ENCODE measurements around the gene GATAD2A. TPM values are rescaled to one million over a fixed set of nuclear protein-coding genes. Genes with fewer than 3 reads are reported as not detected.
A peak's percentile ranks its signal among the peaks of the same experiment; 100 is the strongest.

Gene GATAD2A
- total and polyA plus RNA-seq, 2 of the 13 experiments (the other 11 are each of a cell fraction or from before 2014, with no cell fraction given) = 16.8 to 28.6 TPM

- no peak for TF ChIP-seq ZBTB43 (CRISPR knock-in tag; conservative IDR thresholded peaks at IDR 0.05)
These were observed 44.3 kb upstream of the GATAD2A start (continued) for GRCh38 chr19:19361075-19361594.

DNA sequence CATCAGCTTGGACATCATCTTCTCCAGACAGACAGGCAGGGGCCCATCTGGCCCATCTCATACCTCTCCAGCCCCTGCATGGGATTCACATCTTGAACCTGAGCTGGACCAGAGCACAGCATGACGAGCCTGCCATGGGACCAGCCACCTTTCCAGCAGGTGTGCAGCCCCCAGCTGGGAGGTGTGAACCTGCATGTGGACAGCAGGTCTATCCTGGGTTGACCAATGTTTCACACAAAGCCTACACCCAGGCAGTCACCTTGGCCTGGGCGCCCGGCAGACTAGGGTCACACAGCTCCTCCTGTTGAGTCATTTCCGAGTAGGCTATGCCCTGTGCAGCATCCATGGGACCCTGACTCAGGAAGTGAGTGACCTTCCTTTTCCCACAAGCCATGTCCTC lies 43.4 kb upstream of the GATAD2A start:
- ATAC-seq = no peak
- CTCF ChIA-PET (ENCODE audit: low intra/inter-chr PET ratio, low total read pairs) = no interaction called here
- FAIRE-seq = no peak

More for the DNA sequence above, 43.4 kb upstream of the GATAD2A start:
- Histone ChIP-seq H4K20me1 (ENCODE audit: insufficient read depth, low read length) (no peaks in the 10 kb centered on the region), H3K27me3 (ENCODE audit: control insufficient read depth in 1 of 2, insufficient read depth in 2 of 2, low read length in 2 of 2) (no peaks in the 10 kb centered on the region), H3K4me1 (ENCODE audit: insufficient read depth, low read length) (peaks cover 36% of the 10 kb centered on the region), H3K4me2 (ENCODE audit: low read depth, low read length) (no peak overlapping the region), H2AFZ (ENCODE audit: low read length) (no peak overlapping the region), H3K9ac (ENCODE audit: insufficient read depth, low read depth, low read length) (no peak overlapping the region), H3K9me3 (ENCODE audit: low read length) (no peaks in the 10 kb centered on the region), H3K36me3 (replicated peaks in 1 of 2; ENCODE audit: control insufficient read depth in 1 of 2, insufficient read depth in 2 of 2, low read length in 2 of 2) (no peaks in the 10 kb centered on the region; a peak in 1 of 5 replicates), H3K27ac (ENCODE audit: extremely low read length, insufficient read depth, low read length) (no peak overlapping the region), H3K4me3 (replicated peaks in 1 of 3; ENCODE audit: insufficient read depth in 1 of 3, low read depth in 2 of 3, low read length in 3 of 3) (no peak overlapping the region), H3K79me2 (ENCODE audit: insufficient read depth, low read length) (no peaks in the 10 kb centered on the region)
- 0 out of 2 replicates have a peak, but pooled peaks have one; percentile 31 for TF ChIP-seq ZNF768 (CRISPR knock-in tag; IDR thresholded peaks at IDR 0.05)
- 0 out of 2 replicates have a peak, but pooled peaks have one; percentile 21 for TF ChIP-seq ZNF891 (CRISPR knock-in tag; IDR thresholded peaks at IDR 0.05)
- 0 out of 2 replicates have a peak, but pooled peaks have one; percentile 44 for TF ChIP-seq RXRA (CRISPR knock-in tag; IDR thresholded peaks at IDR 0.05)
- TF ChIP-seq, protein P1, sequence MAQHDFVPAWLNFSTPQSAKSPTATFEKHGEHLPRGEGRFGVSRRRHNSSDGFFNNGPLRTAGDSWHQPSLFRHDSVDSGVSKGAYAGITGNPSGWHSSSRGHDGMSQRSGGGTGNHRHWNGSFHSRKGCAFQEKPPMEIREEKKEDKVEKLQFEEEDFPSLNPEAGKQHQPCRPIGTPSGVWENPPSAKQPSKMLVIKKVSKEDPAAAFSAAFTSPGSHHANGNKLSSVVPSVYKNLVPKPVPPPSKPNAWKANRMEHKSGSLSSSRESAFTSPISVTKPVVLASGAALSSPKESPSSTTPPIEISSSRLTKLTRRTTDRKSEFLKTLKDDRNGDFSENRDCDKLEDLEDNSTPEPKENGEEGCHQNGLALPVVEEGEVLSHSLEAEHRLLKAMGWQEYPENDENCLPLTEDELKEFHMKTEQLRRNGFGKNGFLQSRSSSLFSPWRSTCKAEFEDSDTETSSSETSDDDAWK (CRISPR knock-in tag; IDR thresholded peaks at IDR 0.05) = no peak
- TF ChIP-seq ZSCAN30 (CRISPR knock-in tag; IDR thresholded peaks at IDR 0.05) = no peak
- TF ChIP-seq ZNF18 (CRISPR knock-in tag; IDR thresholded peaks at IDR 0.05; ENCODE audit: insufficient replicate concordance) = peak; percentile 80
- POLR2A ChIA-PET = interaction anchor here (0.9 to 1.3 kb wide), 3 partner anchors 11 to 44 kb away, joined by 3 to 6 read pairs (median 3); partner anchors contain the start of gene GATAD2A
- no CpG with 5 or more reads among the region's 4 CpGs for WGBS (ENCODE audit: low lambda C conversion rate)
- DNase-seq (ENCODE audit: low spot score) = no peak
- BruUV-seq (replicated peaks) = no TSS peak
- intact Hi-C loops (cut with micrococcal nuclease; ENCODE audit: unreplicated experiment) (no loop called here), in situ Hi-C loops (cut with HindIII; ENCODE audit: extremely low pct_ligation_motif_present, low pct_unique_long_range_greater_than_20kb) (no loop called here)
